Stomach (tissue), 19 donors: Measurements from ENCODE around the gene PSMD7. TPM values are rescaled to one million over a fixed set of nuclear protein-coding genes. Genes with fewer than 3 reads are reported as not detected.

Experiments
- DNase-seq, 2 donors: peaks; one replicate each; pipeline versions ENCODE4 v3.0.0 to v3.0.0-alpha.2; 2013 to 2019
- H3K27ac ChIP-seq, 5 donors: fragments of 200-600 bp in 4 of 5; sonication (generic) in 4 of 5; one replicate each; pipeline ENCODE4 v1.5.1; 2013 to 2019; ENCODE audit warnings: mild to moderate bottlenecking in 1 of 5, moderate library complexity in 1 of 5
- H3K27me3 ChIP-seq, 3 donors: fragments of 200-600 bp; sonication (generic); one replicate each; pipeline ENCODE4 v1.5.1; 2017 to 2019; ENCODE audit warnings: mixed run types in 1 of 3
- H3K36me3 ChIP-seq, 4 donors: fragments of 200-600 bp; sonication (generic); 1 replicate in 3 of 4; 2 replicates in 1 of 4; pipeline ENCODE4 v1.5.1; 2016 to 2019
- H3K4me1 ChIP-seq, 4 donors: fragments of 200-600 bp; sonication (generic); one replicate each; pipeline ENCODE4 v1.5.1; 2016 to 2019
- H3K4me3 ChIP-seq, 4 donors: fragments of 200-600 bp; sonication (generic) in 3 of 4; one replicate each; pipeline ENCODE4 v1.5.1; 2016 to 2019; ENCODE audit warnings: mild to moderate bottlenecking in 1 of 4
- H3K9me3 ChIP-seq, 4 donors: fragments of 200-600 bp; sonication (generic); one replicate each; pipeline ENCODE4 v1.5.1; 2016 to 2019
- EP300 ChIP-seq: sonication (generic); formaldehyde crosslinking; IDR thresholded peaks from one replicate; pipeline ENCODE4 v1.6.1; 2017; ENCODE audit warnings: antibody characterized with exemption
- POLR2A ChIP-seq, 4 donors: fragments of 450-650 bp; IDR thresholded peaks; one replicate each; pipeline ENCODE4 v1.6.1; 2016; ENCODE audit warnings: antibody characterized with exemption in 4 of 4, control low read depth in 2 of 4, mild to moderate bottlenecking in 1 of 4, moderate library complexity in 1 of 4
- POLR2AphosphoS5 ChIP-seq, 3 donors: sonication (generic); formaldehyde crosslinking; IDR thresholded peaks; one replicate each; pipeline ENCODE4 v1.6.1; 2016; ENCODE audit warnings: antibody characterized with exemption in 3 of 3
- WGBS, 5 donors: extraction: QIAGEN DNeasy Blood & Tissue Kit in 3 of 5; methylation state at CpG; one replicate each; pipeline versions ENCODE4 v1.1.5 to v1.1.7; 2013 to 2018; 5-methylcytosine and 5-hydroxymethylcytosine counted together
- intact Hi-C: fragments of 100-400 bp; cut with DNase I; formaldehyde crosslinking; loops from one replicate; pipeline ENCODE4 v1.15.1; 2023; ENCODE audit warnings: low total_unique reads
- long read RNA-seq, 10 donors: transcript quantifications; one replicate each; lab custom pipeline, GENCODE V29; 2026
- polyA plus RNA-seq, 3 donors: library from polyadenylated mRNA; stranded (reverse); fragments of 200-250 nt; gene quantifications; one replicate each; pipeline ENCODE4 v1.2.3, GENCODE V29; 2013
- total RNA-seq, 5 donors: library from RNA; depleted of rRNA; stranded (reverse); fragments of >200 nt; gene quantifications; one replicate each; pipeline versions ENCODE4 v1.1.0 to v1.2.3, GENCODE V29; 2014 to 2016
- TF ChIP-seq, protein P1 (sequence below), 7 experiments: fragments of 450-650 bp in 4 of 7; fragments of 200-600 bp in 3 of 7; sonication (generic) in 3 of 7; IDR thresholded peaks; one replicate each; pipeline ENCODE4 v1.5.1; 2016 to 2019; ENCODE audit warnings: antibody characterized with exemption in 7 of 7, control low read depth in 2 of 7, mild to moderate bottlenecking in 1 of 7
- donor health status: healthy with polysubstance abuse.
- donor health status: Bipolar disorder and iron deficiency.
- donor health status: healthy.

Gene PSMD7
- 10 to 100 TPM in 4 of 5 donors, 1 to 10 TPM in 1; 9.3 to 93.1 (median 35.5) TPM for total RNA-seq
- 10 to 100 TPM; 42.9 to 67.4 (median 55.0) TPM for polyA plus RNA-seq
- long read RNA-seq, donor 1, transcript PSMD7-201 (7 exons, 1,670 nt) = major isoform, 14 of 30 reads
- long read RNA-seq, donor 1, partial matches to known transcripts = 15 of 30 reads
- long read RNA-seq, donor 1, other reads (novel, unspliced or antisense) = 0 of 30 reads
- long read RNA-seq, donor 2, transcript PSMD7-201 (7 exons, 1,670 nt) = major isoform, 45 of 54 reads
- long read RNA-seq, donor 2, partial matches to known transcripts = 5 of 54 reads
- long read RNA-seq, donor 2, other reads (novel, unspliced or antisense) = 0 of 54 reads
- long read RNA-seq, donor 3, transcript PSMD7-201 (7 exons, 1,670 nt) = major isoform, 13 of 18 reads
- long read RNA-seq, donor 3, partial matches to known transcripts = 0 of 18 reads
- long read RNA-seq, donor 3, other reads (novel, unspliced or antisense) = 0 of 18 reads
- long read RNA-seq, donor 4, partial matches to known transcripts = 0 of 1 reads
- long read RNA-seq, donor 4, other reads (novel, unspliced or antisense) = 0 of 1 reads
- long read RNA-seq, donor 5, transcript PSMD7-201 (7 exons, 1,670 nt) = major isoform, 24 of 49 reads
- long read RNA-seq, donor 5, partial matches to known transcripts = 20 of 49 reads
- long read RNA-seq, donor 5, other reads (novel, unspliced or antisense) = 0 of 49 reads
- long read RNA-seq, donor 6, transcript PSMD7-201 (7 exons, 1,670 nt) = major isoform, 94 of 165 reads
- long read RNA-seq, donor 6, transcript PSMD7-202 (2 exons, 724 nt) = minor isoform, 8 of 165 reads
- long read RNA-seq, donor 6, partial matches to known transcripts = 60 of 165 reads
- long read RNA-seq, donor 6, other reads (novel, unspliced or antisense) = 0 of 165 reads
- long read RNA-seq, donor 7, transcript PSMD7-201 (7 exons, 1,670 nt) = major isoform, 27 of 42 reads
- long read RNA-seq, donor 7, partial matches to known transcripts = 10 of 42 reads
- long read RNA-seq, donor 7, other reads (novel, unspliced or antisense) = 0 of 42 reads
- long read RNA-seq, donor 8, transcript PSMD7-201 (7 exons, 1,670 nt) = major isoform, 35 of 51 reads
- long read RNA-seq, donor 8, partial matches to known transcripts = 12 of 51 reads
- long read RNA-seq, donor 8, other reads (novel, unspliced or antisense) = 0 of 51 reads
- long read RNA-seq, donor 9, transcript PSMD7-201 (7 exons, 1,670 nt) = major isoform, 14 of 26 reads
- long read RNA-seq, donor 9, partial matches to known transcripts = 8 of 26 reads
- long read RNA-seq, donor 9, other reads (novel, unspliced or antisense) = 0 of 26 reads
- long read RNA-seq, donor 10, transcript PSMD7-201 (7 exons, 1,670 nt) = major isoform, 14 of 16 reads
- long read RNA-seq, donor 10, partial matches to known transcripts = 0 of 16 reads
- long read RNA-seq, donor 10, other reads (novel, unspliced or antisense) = 0 of 16 reads

DNA sequence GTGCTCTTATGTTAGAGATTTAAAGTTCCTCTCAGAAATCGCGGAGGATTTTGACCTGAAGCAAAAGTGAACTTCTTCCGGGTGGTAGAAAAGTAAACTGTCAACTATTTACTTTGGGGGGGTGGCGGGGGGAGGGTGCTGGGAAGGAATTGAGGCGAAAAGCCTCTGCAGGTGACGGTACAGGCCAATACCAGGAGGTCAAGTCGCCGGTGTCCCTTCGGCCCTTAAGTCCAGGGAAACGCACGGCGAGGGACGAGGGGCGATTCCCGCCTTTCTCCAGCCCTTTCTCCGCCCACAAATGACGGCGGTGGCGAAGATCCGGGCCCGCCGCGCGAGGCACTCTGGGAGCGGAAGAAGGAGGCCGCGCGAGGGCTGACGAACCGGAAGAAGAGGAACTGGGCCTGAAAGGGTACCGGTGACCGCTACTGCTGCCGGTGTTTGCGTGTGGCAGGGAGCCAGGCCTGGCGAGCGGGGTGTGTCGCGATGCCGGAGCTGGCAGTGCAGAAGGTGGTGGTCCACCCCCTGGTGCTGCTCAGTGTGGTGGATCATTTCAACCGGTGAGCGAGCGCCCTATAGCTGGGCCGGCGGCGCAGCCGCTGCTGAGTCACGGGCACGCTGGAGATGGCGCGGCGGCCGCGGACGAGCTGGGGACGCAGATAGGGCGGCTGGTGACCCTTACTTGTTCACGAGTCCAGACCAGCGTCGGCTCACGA is at the start of gene PSMD7:
Gene PSMD7, plus strand, starts transcription at position 383 of the 713 bp plus-strand sequence. Its CDS starts 101 bp downstream, at position 484.
- peaks cover 24 to 39% (median 34%) of the 10 kb centered on the region in 4 donors for H3K4me1 ChIP-seq
- peaks cover 17 to 42% (median 33%) of the 10 kb centered on the region in 4 donors for H3K36me3 ChIP-seq
- intact Hi-C loops = no loop called here

DNA sequence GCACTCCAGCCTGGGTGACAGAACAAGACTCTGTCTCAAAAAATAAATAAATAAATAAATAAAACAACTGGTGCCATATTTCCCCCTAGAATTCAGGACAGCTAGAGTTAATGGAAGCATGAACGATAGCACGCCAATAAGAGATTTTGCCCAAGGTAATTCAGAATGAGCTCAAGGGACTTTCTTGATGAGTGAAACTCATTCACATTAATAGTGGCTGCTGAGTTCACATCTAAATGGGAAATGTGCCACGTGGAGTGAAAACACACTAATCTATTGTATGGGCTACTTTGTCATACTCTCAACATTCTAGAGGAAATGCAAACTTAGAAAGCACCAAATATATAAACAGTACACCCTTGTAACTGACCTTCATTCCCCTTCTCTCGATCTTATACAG is 47.4 kb upstream of the PSMD7 start:
- intact Hi-C loops = no loop called here
- Histone ChIP-seq H3K9me3 (no peaks in the 10 kb centered on the region), H3K27ac (no peak overlapping the region), H3K36me3 (no peaks in the 10 kb centered on the region), H3K4me1 (no peaks in the 10 kb centered on the region), H3K27me3 (no peaks in the 10 kb centered on the region), H3K4me3 (no peak overlapping the region)
- TF ChIP-seq EP300 (no peak), POLR2AphosphoS5 (IDR thresholded peaks at IDR 0.05) (no peak), POLR2A (IDR thresholded peaks at IDR 0.05) (no peak)
- TF ChIP-seq, protein P1, sequence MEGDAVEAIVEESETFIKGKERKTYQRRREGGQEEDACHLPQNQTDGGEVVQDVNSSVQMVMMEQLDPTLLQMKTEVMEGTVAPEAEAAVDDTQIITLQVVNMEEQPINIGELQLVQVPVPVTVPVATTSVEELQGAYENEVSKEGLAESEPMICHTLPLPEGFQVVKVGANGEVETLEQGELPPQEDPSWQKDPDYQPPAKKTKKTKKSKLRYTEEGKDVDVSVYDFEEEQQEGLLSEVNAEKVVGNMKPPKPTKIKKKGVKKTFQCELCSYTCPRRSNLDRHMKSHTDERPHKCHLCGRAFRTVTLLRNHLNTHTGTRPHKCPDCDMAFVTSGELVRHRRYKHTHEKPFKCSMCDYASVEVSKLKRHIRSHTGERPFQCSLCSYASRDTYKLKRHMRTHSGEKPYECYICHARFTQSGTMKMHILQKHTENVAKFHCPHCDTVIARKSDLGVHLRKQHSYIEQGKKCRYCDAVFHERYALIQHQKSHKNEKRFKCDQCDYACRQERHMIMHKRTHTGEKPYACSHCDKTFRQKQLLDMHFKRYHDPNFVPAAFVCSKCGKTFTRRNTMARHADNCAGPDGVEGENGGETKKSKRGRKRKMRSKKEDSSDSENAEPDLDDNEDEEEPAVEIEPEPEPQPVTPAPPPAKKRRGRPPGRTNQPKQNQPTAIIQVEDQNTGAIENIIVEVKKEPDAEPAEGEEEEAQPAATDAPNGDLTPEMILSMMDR (IDR thresholded peaks at IDR 0.05) = no peak
- WGBS, 5 donors = 39 to 59% (median 48%) methylated on average over 4 of the region's 4 CpGs
- no peak for DNase-seq

More for the DNA sequence above, at the start of gene PSMD7:
- peak; percentile 93 to 97 for DNase-seq
- no peaks in the 10 kb centered on the region for H3K27me3 ChIP-seq
- peak within 1 kb of the TSS; percentile 84 to 95 (median 89) for H3K4me3 ChIP-seq
- H3K9me3 ChIP-seq = peaks cover 1 to 6% (median 4%) of the 10 kb centered on the region in 4 donors
- 0% methylated on average over 44 to 60 of the region's 60 CpGs for WGBS, 5 donors
- H3K27ac ChIP-seq = peak within 1 kb of the TSS; percentile 95 to 100 (median 97)
- TF ChIP-seq, protein P1 (IDR thresholded peaks at IDR 0.05) = no peak
- TF ChIP-seq POLR2A (IDR thresholded peaks at IDR 0.05) (peak in 2 of 4 donors; percentile 35 to 77), POLR2AphosphoS5 (IDR thresholded peaks at IDR 0.05) (peak; percentile 90 to 96 (median 95))

GRCh38 chr16:74249846-74250245 is 46.8 kb upstream of the PSMD7 start:
- no peak for DNase-seq
- intact Hi-C loops = no loop called here
- TF ChIP-seq EP300 = no peak
- no peak for TF ChIP-seq POLR2A (IDR thresholded peaks at IDR 0.05)
- TF ChIP-seq POLR2AphosphoS5 (IDR thresholded peaks at IDR 0.05) = no peak
- TF ChIP-seq, protein P1 (IDR thresholded peaks at IDR 0.05) = no peak
- WGBS, 5 donors = 44 to 58% (median 55%) methylated on average over 1 of the region's 1 CpG
- H3K4me3 ChIP-seq = no peak overlapping the region
- no peaks in the 10 kb centered on the region for H3K27me3 ChIP-seq
- H3K27ac ChIP-seq = no peak overlapping the region
- no peaks in the 10 kb centered on the region for H3K9me3 ChIP-seq
- H3K36me3 ChIP-seq = no peaks in the 10 kb centered on the region
- H3K4me1 ChIP-seq = no peaks in the 10 kb centered on the region
